NCI-H2227 (cell line): ENCODE results near the gene KLHL40.

ENCODE experiments used
- DNase-seq: peaks from one replicate; lab custom pipeline; 2025; ENCODE audit not compliant: unreplicated experiment; lab: John Stamatoyannopoulos, UW

Gene KLHL40, protein sequence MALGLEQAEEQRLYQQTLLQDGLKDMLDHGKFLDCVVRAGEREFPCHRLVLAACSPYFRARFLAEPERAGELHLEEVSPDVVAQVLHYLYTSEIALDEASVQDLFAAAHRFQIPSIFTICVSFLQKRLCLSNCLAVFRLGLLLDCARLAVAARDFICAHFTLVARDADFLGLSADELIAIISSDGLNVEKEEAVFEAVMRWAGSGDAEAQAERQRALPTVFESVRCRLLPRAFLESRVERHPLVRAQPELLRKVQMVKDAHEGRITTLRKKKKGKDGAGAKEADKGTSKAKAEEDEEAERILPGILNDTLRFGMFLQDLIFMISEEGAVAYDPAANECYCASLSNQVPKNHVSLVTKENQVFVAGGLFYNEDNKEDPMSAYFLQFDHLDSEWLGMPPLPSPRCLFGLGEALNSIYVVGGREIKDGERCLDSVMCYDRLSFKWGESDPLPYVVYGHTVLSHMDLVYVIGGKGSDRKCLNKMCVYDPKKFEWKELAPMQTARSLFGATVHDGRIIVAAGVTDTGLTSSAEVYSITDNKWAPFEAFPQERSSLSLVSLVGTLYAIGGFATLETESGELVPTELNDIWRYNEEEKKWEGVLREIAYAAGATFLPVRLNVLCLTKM

DNA sequence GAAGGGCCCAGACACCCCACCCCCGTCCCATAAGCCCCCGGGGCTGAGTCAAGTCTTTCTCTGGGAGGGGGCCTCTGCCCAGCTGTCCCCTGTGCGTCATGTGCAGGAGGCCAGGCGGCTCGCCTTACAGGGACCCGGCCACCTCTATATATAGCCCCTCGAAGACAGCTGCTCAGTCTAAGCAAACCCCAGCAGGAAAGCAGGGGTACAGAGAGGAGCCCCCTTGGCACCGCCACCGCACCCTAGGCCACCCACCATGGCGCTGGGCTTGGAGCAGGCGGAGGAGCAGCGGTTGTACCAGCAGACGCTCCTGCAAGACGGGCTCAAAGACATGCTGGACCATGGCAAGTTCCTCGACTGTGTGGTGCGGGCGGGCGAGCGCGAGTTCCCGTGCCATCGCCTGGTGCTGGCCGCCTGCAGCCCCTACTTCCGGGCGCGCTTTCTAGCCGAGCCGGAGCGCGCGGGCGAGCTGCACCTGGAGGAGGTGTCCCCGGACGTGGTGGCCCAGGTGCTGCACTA is at the start of gene KLHL40:
TSS of gene KLHL40 (plus strand) at position 175 of the 519 bp plus-strand sequence. CDS start at position 257, 82 bp downstream.
- no peak for DNase-seq

DNA sequence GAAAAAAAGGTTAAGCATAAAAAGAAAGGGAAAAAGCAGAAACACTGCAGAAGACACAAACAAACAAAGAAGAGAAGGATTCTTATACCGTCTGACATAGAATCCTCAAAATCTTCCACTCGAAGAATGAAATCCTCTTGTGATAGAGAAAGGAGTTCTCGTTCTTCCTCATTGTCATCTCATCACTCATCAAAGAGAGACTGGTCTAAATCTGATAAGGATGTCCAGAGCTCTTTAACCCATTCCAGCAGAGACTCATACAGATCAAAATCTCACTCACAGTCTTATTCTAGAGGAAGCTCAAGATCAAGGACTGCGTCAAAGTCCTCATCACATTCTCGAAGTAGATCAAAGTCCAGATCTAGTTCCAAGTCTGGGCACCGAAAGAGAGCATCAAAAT is 48.3 kb upstream of the KLHL40 start:
- DNase-seq = no peak

DNA sequence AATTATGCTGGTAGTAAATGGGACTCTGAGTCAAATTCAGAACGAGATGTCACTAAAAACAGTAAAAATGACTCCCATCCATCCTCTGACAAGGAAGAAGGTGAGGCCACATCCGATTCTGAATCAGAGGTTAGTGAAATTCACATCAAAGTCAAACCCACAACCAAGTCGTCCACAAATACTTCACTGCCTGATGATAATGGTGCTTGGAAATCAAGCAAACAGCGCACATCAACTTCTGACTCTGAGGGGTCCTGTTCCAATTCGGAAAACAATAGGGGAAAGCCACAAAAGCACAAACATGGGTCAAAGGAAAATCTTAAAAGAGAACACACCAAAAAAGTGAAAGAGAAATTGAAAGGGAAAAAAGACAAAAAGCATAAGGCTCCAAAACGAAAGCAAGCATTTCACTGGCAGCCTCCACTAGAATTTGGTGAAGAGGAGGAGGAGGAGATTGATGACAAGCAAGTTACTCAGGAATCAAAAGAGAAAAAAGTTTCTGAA is 46.9 kb upstream of the KLHL40 start:
- no peak for DNase-seq

DNA sequence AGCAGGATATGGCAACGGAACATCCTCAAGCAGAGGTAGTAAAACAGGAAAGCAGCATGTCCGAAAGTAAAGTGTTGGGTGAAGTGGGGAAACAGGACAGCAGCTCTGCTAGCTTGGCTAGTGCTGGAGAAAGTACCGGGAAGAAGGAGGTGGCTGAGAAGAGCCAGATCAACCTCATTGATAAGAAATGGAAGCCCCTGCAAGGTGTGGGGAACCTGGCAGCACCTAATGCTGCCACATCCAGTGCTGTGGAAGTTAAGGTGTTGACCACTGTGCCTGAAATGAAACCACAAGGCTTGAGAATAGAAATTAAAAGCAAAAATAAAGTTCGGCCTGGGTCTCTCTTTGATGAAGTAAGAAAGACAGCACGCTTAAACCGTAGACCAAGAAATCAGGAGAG is 46.1 kb upstream of the KLHL40 start:
- DNase-seq = no peak

DNA sequence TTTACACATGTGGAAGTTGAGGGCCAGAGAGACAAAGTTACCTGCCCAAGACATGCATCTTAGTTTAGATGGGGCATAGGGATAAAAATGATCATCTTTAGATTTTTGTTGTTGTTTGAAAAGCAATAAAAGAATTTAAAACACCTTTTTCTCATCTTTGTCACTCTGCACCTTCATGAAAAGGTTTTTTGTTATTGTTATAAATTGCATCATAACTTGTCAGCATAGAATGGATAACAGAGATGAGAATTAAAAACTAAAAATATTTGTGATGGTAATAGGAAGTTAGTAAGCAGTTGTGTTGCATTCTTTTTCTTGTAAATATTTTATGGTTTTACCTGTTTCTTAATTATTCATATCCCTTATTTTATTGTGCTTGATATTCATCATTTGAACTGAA is 45.2 kb upstream of the KLHL40 start:
- DNase-seq = no peak

DNA sequence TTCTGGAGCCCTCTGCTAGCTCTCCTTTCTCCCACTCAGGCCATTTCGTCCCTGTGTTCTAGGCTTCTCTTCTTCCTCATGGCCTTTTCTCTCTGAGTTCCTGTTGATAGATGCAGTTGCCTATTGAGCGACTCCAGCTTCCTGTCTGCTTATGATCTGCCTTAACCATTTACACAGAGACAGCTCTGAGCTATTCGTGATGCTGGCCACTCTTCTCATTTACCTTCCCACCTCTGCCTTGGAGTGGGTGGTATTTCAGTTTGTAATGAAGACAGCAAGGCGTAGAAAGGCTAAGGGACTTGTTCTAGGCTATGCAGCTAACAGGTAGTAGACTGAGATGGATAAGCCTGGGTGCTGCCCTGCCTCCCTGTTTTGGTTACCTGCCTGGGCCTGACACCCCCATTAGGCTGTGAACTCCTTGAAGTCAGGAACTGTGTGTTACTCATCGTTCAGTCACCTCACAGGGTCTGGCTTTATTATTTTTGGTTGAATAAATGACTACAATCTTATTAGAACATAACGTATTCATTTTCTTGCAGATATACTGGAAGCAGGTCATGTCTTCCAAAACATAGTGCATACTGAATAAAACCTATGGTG is 44.5 kb upstream of the KLHL40 start:
- DNase-seq = no peak

DNA sequence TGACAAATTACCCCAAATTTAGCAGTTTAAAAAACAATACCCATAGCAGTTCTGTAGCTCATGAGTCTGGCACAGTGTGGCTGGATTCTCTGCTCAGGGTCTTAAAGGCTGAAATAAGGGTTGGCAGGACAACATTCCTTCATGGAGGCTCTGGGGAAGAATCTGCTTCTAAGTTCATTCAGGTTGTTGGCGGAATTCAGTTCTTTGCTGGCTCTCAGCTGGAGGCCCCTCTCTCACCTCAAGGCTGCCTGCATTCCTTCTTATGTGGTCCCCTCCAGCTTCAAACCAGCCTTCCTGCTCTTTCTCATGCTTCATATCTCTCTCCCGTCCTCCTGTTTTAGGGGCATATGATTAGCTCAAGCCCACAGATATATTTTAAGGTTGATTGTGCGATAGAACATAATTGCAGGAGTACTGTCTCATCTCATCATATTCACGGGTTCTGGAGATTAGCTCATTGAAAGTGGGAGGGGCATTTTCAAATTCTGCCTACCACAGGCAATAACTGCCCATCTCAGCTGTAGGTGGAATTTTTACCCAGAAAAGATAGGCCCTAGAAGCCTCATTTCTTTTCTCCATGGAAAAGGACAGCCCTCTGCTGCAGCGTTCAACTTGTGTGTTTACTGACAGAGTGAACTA is 37.4 kb upstream of the KLHL40 start:
- DNase-seq = no peak

DNA sequence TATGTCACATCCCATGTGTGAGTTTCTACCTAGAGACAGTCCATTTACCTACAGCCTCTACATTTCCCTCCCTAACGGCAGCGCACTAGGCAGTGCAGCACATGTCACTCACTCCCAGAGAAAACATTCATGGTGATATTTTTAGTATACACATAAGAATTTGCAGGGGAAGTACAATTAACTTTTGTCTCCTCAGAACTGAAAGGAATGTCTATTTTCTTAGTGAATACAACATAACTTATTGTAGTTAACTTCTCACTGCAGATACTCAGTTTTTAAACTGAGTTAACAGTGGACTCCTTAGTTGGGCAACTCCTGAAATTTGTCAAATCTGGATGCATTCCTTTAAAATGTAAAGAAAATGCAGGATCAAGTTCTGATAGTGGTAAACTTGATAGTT is 36.3 kb upstream of the KLHL40 start:
- DNase-seq = no peak

DNA sequence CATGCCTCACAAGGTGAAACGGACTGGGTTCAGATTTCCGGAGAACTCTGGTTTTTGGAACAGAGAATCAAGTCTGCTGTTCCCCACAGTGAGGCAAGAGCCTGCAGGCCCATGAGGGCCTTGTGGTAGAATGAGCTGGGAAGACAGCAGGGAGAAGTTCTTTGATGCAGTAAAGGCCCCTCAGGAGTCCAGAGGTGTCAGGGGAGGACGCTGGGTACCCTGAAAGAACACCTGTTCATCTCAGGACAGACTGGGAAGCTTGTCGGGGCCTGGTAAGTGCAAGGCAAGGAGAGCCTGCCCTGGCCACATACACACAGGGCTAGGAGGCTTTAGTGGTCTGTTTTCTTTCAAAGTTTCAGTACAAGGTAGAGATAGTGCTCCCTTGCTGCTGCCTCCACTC is 35.6 kb upstream of the KLHL40 start:
- DNase-seq = no peak

DNA sequence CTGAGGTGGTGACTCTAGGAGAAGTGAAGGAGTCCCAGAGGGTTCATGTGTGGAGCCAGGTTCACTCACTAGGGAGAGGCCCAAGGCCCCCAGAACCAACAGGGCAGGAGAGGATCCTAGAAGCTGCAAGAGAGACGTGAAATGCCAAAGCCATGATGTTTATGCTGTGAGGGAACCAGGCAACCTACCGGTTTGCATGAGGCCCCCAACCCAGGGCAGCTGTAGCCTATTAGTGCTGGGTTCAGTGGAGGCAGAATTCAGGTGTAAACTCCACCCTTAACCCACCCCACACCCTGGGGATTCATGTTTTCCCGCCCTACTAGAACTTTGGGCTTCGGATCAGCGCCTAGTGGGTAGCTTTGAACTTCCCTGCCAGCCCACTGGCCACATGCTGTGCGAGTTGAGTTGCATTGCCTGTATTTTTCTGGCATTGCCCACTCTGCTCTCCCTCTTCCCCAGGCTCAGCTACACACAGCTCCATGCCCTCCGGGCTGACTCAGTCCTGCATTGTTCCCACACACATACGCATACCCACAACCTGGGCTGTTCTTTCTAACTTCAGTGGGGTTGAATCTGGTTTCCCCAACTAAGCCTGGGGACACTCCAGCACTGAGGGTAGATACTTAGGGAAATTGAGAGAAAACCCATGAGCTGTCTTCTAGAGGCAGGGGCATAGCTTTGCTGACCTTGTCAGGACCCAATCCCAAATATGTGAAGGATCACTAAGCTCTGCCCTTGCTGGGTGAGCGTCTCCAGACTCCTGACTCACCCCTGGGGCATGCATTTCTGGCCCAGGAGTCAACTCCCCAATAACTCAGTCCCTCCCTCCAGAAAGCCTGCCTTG is 33.9 kb upstream of the KLHL40 start:
- DNase-seq = no peak

DNA sequence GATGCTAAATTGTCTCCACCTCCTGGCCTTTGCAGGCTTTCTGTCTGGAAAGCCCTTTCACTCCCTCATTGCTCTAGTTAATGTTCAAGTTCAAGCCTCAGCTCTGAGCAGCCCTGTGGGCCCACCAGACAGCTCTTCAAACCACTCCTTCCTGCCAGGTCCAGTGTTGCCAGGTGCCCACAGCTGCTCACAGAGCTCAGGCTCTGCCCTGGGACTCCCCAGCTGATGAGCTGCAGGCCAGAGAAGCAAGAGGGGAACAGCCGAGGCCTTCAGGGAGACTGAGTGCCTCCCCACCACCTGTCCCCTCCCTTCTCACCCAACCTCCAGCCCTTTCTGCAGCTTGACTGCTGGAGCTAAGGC is 33.1 kb upstream of the KLHL40 start:
- no peak for DNase-seq

DNA sequence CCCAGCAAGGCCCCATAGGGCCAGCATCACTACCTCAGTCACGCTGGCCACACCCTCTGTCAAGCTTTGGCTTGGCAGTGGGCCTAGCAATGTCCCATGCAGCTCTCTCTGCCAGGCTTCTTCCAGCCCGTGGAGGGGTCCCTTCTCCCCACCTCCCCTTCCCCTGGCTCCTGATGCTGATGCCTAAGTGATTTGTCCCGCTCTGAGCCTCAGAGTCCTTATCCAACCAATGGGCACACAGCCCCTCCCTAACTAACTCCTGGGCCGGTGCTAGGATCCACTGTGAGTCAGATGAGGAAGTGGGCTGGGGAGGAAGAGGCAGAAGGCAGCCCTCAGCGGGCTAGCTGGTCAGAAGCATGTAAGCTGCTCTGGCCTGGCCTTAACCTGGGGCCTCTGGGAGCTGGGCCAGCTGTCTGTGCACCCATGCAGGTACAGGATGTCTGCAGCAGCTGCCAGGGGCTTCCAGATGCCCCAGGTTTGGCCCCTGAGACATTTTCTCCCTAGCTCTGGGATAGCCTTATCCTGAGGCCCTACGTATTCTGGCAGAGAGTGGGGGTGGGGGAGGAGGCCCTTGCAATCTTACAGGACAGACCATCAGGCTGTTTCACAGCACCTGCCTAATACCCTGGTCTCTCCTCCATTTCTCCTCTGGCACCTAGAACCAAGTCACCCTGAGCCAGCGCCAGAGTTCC is 32.6 kb upstream of the KLHL40 start:
- DNase-seq = no peak

DNA sequence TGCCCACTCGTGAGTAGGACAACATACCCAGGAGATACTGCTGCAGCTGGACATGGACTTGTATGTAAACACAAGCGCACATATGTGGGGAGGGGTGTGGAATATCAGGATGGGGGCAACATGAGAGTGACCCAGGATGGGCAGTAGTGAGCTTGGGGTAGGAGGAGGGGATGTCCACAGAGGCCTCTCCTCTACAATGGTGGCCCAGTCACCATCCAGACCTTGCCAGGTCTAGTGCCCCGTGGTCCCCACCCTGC is 32.1 kb upstream of the KLHL40 start:
- DNase-seq = no peak

DNA sequence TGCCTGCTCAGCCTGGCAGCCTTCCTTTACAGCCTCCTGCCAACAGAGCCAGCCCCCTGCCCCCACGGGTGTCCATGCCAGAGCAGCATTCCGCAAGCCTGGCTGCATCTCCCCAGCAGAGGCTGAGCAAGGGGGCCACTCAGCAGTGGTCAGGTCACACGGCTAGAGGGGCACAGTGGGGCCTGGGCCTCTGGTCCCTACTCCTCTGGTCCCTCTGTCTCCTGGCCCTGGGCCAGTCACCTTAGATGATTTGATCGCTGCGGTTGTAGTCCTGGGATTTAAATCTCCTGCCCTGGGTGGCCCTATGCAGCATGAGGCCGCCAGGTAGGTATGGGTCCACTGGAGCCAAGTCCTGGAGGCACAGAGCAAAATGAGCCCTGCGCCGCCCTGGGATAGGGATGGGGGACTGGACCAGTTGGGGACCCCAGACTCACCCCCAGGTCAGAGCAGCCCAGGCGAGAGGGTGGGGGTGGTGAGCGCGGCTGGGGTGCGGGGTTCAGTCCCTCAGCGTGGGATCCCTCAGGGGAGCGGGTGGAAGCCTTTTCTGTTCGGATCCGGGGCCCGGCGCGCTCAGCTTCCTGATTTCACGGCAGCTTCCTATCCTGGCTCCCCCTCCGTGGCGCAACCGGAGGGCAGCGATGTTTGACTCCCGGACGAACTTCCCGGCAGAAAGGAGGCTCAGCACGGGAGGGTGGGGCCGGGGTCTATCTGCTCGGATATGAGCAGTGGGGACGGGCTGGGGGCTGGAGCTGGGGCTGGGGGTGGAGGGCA is 31.6 kb upstream of the KLHL40 start, which contains the start of gene ZBTB47:
TSS of gene ZBTB47 (plus strand) at position 138 of the 771 bp plus-strand sequence. CDS start 4,659 bp downstream, outside the sequence.
- peak; percentile 31 for DNase-seq

DNA sequence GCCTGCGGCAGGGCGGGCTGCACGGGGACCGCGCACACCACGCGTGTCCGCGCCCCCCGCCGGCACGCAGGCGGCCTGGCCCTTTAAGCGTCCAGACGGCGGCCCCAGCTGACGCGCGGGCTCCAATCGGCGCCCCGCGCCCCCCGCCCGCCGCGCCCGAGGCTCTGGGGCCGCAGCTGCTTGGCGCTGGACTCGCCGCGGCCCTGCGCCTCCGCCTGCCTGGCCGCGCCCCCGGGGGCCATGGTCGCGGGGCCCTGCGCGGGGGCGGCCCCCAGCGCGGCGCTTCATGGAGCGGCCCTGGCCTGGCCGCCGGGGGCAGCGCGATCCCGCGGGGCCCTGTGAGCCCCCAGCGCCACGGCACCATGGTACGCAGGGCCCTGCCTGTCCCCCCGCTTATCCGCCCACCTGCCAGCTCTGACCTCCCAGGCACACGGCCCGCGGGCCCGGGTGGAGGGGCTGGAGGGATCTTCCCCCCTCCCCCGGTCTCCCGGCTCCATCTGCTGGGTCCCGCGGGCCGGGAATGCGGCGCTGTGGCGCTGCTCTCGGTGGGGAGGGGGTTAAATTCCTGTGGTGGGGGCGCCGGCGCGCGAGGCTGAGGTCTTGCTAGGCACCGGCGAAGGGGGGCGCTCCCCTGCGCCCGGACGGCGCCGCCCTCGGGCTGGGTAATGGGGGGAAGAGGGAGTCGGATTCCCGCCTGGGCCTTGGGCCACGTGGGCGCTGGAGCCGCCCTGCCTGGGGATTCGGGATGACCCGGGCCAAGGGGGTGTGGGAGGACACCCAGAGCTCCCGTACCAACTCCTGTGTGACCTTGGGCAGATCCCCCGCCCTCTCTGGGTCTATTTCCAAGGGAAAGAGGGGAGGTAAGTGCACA is 30.8 kb upstream of the KLHL40 start:
- peak; percentile 63 for DNase-seq

DNA sequence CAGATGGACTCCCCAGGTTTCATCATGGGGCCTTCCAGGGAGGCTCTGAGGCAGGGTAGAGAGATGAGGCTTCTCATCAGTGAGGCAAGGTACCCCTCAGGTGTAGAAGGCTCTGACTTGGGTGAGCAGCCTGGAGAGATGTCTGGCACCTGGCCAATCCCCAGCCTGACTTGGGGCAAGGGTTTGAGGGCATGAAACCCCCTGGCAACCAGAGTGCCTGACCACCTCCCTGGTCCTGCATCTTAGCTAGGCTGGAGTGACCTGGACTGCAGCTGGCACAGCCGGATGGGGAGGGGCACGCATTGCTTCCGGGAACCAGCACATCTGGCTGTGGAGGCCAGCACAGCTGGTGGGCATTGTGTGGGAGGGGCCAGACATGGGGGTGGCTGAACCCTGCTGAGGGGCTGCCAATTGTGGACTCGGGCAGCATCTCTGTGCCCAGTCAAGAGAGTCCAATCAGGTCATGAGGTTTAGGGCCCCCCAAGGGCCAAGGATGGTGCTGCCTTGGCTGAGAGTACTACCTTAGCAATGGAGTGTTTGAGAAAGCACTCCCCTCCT is 29.9 kb upstream of the KLHL40 start:
- DNase-seq = no peak

DNA sequence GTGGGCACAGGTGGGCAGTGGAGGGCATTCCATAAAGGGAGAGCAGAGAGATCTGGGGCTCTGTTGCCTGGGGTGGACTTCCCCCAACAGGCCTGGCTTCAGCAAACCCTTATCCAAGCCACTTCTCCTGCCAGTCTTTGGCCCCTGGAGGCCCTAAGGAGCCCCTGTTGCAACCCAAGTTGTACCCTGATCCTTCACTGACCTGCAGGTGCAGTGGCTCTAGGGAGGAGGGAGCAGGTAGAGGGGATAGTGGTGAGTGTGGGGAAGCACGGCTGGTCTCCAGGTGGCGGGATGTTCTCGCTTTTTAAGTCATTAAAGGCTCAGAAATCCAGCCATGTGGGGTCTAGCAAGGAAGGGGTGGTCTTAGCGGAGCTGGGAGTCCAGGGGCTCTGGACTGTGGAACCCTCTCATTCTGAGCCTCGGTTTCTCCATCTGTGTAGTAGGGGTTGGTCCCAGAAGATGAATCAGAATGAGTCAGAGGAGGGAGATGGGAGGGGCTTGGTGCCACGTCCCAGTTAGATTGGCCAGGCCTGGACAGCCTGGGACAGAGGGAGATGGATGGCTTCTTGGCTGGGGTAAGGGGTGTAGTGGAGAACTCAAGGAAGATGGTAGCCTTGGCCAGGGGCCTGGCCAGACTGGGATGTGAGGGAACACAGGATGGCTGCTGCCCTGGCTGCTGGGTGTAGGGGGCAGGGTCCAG is 29.2 kb upstream of the KLHL40 start:
- DNase-seq = no peak
